ENCODE measurements around the gene RNF19B.
A peak's percentile ranks its signal among the peaks of the same experiment; 100 is the strongest.

The RNF19B gene

DNA sequence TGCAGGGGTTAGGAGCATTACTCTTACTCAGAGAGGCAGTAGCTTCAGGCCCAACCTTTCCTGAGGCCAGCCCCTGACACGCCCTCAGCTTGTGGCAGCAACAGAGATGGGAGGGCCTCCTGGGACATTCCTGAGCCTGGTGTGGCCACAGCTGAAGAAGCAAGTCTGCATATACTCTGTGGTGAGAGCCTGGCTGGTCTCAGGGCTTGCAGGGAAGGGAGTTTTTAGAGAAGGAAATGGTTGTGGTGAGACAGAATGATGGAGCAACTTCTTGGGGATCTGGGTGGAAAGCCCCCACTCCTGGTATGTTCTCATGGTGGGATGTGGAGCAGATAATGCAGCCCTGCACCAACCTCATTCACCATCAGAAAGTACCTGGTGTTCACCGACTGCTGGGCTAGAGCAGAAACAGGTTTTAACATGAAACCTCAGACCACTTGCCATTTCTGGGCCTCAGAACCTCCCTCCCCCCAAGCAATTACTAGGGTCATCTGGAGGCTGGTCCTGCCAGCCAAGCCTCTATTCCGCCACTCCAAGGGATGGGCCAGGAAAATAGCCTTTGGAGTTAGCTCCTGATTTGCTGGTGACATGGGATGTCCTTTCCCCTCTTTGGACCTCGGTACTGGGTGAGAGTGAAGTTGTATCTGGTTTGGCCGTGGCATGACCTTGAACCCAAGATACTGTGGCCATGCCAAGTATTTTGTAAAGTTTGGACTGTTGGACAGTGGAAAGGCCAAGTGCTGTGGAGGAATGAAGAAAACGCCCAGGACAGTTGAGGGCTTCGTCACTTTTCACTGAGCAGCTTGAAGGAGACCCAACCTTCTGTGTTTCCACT is 28.1 kb upstream of the RNF19B start:
- TF ChIP-seq, protein P1, sequence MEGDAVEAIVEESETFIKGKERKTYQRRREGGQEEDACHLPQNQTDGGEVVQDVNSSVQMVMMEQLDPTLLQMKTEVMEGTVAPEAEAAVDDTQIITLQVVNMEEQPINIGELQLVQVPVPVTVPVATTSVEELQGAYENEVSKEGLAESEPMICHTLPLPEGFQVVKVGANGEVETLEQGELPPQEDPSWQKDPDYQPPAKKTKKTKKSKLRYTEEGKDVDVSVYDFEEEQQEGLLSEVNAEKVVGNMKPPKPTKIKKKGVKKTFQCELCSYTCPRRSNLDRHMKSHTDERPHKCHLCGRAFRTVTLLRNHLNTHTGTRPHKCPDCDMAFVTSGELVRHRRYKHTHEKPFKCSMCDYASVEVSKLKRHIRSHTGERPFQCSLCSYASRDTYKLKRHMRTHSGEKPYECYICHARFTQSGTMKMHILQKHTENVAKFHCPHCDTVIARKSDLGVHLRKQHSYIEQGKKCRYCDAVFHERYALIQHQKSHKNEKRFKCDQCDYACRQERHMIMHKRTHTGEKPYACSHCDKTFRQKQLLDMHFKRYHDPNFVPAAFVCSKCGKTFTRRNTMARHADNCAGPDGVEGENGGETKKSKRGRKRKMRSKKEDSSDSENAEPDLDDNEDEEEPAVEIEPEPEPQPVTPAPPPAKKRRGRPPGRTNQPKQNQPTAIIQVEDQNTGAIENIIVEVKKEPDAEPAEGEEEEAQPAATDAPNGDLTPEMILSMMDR (conservative IDR thresholded peaks at IDR 0.05; ENCODE audit: low read depth, low read length), result no peak
- no peak overlapping the region for H3K4me3 ChIP-seq (ENCODE audit: low read length)
- DNase-seq (ENCODE audit: low read depth), result peak; percentile 82

DNA sequence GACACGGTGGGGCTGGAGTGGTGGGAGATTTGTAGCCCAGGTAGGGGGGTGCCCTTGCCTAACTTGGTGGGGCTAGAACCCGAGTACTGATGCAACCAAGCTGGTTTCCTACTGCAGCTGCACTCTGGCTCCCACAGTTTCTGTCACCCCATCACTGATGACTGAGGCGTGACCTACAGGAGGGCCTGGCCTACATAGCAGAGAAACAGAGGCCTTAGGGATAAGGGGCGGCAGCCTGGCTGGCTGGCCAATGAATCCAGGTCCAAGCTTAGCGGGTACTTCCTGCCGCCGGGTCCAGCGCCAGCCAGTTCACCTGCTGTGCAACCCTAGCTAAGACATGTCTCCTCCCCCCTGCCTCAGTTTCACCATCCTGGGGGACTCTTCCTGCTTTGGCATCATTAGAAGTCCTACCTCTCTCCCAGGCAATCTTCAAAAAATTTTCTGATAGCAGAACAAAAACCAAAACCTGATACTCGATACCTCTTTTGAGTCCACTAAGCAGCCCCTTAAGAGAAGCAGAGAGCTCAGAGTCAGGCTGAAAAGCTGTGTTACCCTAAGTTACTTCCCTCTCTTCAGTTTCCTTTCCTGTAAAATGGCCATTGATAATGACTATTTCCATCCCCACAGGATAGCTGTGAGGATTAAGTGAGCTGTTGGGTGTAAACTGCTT is 27.3 kb upstream of the RNF19B start:
- no peak for DNase-seq (ENCODE audit: low read depth)
- TF ChIP-seq, protein P1 (conservative IDR thresholded peaks at IDR 0.05; ENCODE audit: low read depth, low read length), result no peak
- no peak overlapping the region for H3K4me3 ChIP-seq (ENCODE audit: low read length)

DNA sequence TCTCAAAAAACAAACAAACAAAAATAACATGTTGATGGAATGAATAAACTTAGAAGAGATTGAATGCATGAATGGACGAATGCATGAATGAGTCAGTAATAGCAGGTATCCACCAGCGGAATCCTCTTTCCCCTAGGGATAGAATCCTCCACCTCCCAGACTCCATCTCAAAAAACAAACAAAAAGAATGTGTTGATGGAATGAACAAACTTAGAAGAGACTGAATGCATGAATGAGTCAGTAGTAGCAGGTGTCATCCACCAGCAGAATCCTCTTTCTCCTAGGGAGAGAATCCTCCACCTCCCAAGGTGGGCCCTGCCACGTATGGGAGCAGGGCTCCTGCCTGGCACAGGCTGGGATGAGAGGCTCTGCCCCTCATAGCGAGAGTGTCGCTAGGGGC is 26.8 kb upstream of the RNF19B start:
- no peak for DNase-seq (ENCODE audit: low read depth)
- H3K4me3 ChIP-seq (ENCODE audit: low read length), result no peak overlapping the region
- TF ChIP-seq, protein P1 (conservative IDR thresholded peaks at IDR 0.05; ENCODE audit: low read depth, low read length), result no peak

DNA sequence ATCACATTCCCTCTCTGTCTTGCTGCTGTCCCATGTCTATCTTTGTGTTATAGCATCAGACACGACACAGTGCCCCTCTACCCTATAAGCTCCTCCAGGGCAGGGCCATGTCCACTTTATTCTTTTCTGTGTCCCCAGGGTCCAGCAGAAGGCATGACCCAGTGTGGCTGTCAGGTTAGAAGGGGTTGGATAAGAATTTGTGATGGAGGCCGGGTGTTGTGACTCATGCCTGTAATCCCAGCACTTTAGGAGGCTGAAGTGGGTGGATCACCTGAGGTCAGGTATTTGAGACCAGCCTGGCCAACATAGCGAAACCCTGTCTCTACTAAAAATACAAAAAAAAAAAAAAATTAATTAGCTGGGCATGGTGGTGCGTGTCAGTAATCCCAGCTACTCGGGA is 26.3 kb upstream of the RNF19B start:
- H3K4me3 ChIP-seq (ENCODE audit: low read length), result no peak overlapping the region
- no peak for DNase-seq (ENCODE audit: low read depth)

DNA sequence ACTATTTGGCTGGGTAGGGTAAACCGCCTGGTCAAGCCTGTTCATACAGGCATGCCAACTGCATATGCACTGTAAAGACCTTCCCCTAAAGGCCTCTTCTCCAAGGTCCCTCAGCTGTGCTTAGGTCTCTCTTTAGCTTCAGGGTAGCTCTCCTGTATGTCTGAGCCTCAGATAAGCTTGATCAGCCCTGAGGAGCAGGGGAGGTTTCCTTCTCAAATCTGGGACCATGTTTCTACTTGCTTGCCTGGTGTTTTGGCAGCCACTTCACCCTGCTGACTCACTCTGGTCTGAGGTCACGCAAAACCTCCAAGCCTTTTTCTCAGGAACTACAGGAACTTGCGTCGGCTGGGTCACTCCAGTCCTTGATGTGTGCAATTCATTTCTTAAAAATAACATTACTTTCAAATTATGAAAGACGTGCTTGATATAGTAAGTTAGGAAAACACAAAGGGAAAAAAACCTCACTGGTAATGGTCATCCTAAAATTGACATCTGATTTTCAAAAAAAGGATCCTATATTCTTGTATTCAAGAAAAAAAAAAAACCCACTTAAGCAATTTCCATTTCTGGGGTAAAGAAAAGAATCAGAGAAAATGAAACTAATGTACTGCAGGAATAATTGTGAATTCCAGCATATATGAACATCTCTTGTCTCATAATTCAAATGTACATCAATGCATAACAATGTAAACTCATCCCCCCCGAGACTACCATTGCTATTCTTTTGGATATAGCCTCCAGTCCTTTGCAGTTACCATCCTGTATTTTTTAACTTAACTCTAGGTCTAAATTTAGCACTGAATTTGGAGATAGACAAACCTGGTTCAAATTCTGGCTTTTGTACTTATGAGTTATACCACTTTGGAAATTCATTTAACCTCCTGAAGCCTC is 24.8 kb upstream of the RNF19B start:
- DNase-seq (ENCODE audit: low read depth), result peak; percentile 88
- no peak overlapping the region for H3K4me3 ChIP-seq (ENCODE audit: low read length)
- TF ChIP-seq, protein P1 (conservative IDR thresholded peaks at IDR 0.05; ENCODE audit: low read depth, low read length), result no peak

More for the DNA sequence above, 26.3 kb upstream of the RNF19B start:
- TF ChIP-seq, protein P1 (conservative IDR thresholded peaks at IDR 0.05; ENCODE audit: low read depth, low read length), result no peak

DNA sequence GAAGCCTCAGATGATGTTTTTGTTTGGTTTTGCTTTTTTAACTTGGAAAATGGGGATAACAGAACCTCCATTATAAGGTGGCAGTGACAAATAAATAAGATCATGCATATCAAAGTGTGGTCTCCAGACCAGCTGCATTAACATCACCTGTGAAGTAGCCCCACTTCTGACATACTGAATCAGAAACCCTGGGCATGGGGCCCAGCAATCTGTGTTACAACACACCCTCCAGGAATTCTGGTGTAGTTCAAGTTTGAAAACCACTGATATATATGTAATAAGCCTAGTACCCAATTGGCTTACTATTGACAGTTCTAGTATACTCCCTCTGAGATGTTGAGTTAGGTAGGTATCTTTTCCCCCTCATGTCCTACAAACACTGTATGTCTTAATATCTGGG is 24.1 kb upstream of the RNF19B start:
- peak; percentile 49 for DNase-seq (ENCODE audit: low read depth)
- TF ChIP-seq, protein P1 (conservative IDR thresholded peaks at IDR 0.05; ENCODE audit: low read depth, low read length), result no peak
- no peak overlapping the region for H3K4me3 ChIP-seq (ENCODE audit: low read length)
